ENCODE data around the gene MRPL57.
"Not testable (repeated sequence)": the region's sequence is repeated elsewhere in the genome, so short reads cannot be mapped to it uniquely, and the experiment has no call there.

Gene MRPL57

DNA sequence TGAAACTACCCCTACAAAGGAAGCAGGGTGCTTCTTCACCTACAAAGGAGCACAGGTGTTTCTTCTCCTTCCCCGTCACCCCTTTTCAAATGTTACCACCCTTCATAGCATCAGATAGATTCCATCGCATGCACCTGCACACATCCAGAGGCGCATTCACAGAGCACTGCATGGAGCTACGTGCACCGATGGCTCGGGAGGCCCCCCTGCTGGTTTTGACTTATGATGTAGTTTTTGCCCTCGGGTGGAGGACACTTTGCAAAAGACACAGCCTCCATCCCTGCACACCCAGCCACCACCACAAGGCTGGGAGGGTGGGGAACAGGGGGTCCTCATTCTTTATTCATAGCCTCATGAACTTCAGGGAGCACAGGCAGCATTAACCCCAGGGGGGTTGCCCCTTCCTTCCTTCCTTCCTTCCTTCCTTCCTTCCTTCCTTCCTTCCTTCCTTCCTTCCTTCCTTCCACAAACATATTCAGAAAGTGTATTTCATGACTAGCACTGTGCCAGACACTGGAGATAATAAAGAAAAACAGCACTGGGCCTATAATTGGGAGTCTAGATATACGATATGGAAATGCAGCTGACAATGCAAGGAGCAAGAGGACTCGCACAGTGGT is 21.3 kb downstream of the MRPL57 start:
- DNase-seq, result not testable (repeated sequence)

DNA sequence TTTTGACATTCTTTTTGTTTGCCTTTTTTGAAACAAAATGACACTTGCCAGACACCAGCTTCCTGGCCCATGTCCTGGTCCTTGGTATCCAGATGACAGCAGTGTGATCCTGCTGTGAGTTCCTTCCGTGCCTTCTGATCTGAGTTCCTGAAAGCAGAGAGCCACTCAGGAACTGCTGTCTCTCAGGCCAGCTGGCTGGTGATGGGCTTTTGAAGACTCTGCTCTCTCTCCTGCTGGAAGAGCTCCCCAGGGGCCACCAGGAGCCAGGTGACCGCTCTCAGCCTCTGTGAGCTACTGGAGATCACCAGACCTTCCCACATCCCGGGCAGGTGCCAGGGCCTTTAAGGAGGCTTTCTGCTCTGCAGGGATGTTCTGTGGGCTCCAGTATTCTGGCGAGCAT is 21.9 kb downstream of the MRPL57 start:
- DNase-seq, result not testable (repeated sequence)

DNA sequence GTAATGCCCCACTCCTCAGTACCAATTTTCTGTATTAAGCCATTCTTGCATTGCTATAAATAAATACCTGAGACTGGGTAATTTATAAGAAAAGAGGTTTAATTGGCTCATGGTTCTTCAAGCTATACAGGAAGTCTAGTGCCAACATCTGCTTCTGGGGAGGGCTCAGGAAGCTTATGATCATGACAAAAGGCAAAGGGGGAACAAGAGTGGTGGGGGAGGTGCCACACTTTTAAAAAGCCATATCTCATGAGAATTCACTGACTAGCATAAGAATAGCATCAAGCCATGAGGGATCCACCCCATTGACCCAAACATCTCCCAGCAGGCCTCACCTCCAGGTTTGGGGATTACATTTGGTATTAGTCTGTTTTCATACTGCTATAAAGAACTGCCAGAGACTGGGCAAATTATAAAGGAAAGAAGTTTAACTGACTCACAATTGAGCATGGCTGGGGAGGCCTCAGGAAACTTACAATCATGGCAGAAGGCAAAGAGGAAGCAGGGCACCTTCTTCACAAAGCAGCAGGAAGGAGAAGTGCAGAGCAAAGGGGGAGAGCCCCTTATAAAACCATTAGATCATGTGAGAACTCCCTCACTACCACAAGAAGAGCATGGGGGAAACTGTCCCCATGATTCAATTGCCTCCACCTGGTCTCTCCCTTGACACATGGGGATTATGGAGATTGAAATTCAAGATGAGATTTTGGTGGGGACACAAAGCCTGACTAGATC is 25.2 kb downstream of the MRPL57 start:
- DNase-seq, result not testable (repeated sequence)

DNA sequence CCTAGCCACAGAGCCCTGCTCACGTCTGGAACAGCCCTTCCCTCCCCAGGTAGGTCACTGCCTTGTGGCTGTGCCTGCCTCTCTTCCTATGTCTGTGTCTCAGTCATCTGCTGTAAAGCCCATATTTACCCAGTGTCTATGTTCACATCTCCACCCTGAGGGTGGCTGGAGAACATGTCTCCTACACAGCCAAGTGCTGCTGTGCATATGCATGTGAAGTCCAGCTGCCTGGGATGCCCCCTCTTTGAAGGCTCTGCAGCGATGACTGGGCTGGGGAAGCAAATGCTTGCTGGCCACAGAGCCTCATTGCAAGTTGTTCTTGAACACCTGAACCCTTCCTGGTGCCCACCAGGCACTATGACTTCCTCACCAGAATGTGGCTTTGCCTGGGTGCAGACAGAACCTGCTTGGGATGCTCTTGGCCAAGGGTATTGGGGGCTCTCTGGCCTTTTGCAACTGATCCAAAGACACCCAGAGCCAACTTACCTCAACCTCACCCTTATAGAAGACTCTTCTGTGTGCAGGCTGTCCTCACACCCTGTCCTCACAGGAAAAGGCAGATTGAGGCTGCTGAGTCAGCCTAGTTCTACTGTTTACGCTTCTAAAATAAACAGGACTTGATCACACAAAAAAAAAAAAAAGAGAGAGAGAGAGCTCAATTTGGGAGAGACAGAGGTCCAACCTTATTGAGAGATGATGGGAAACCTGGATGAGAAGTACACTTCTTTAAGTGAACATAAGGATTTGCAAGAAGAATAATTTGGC is 26.5 kb downstream of the MRPL57 start:
- no peak for DNase-seq

DNA sequence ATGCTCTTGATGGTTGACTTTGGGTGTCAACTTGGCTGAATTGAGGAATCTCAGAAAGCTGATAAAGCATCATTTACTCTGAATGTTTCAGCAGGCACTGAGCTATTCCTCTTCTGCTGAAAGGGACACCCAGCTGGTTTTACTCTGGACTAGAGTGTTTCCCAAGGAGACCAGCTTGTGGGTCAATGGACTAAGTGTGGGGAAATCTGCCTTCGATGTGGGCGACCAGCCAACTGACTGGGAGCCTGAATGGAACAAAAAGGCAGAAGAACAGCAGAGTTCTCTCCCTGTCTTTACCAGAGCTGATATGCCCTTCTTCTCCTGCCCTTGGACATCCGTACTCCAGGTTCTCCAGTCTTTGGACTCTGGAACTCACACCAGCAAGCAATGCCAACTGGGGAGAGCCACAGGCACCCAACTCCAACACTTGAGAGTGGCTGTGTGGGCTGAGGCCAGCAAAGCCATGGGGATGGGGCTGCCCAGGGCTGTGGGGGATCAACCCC is 32.2 kb downstream of the MRPL57 start:
- DNase-seq, result no peak

DNA sequence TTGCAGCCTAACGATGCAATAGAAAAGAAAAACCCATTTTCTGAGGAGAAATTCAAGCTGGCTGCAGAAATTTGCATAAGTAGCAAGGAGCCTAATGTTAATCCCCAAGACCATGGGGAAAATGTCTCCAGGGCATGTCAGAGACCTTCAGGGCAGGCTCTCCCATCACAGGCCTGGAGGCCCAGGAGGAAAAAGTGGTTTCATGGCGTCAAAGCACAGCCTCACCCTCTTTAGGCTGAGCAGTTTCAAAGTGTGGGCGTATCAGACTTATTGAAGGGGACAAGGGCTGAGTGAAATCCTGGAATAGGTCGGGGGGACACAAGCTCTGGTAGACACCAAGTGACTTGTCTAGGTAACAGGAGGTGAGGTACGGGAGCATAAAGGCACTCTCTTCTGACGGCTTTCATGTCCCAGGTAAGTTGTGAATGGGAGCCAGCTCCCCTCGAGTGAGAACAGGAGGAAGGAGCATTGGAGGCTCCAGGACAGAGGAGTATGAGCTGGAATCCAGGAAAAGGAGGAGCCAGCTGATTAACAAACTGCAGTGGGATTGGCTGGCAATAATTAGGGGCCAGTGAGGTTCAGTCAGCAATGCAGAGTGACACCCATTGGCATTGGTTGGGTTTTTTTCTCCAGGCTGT is 35.8 kb downstream of the MRPL57 start:
- no peak for DNase-seq

DNA sequence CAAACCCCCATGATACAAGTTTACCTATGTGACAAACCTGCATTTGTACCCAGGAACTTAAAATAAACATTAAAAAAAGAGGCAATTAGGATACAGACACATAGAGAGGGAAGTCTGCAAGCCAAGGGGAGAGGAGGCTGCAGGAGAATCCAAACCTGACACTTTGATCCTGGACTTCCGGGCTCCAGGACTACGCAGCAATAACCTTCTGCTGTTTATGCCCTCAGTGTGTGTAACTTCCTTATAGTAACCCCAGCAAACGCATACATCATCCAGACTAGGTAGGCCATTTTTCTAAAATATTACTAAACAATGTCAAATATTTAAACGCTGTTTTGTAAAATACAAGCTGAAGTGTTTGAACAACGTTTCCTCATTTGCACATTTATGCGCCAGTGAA is 39.0 kb downstream of the MRPL57 start:
- DNase-seq, result not testable (repeated sequence)

DNA sequence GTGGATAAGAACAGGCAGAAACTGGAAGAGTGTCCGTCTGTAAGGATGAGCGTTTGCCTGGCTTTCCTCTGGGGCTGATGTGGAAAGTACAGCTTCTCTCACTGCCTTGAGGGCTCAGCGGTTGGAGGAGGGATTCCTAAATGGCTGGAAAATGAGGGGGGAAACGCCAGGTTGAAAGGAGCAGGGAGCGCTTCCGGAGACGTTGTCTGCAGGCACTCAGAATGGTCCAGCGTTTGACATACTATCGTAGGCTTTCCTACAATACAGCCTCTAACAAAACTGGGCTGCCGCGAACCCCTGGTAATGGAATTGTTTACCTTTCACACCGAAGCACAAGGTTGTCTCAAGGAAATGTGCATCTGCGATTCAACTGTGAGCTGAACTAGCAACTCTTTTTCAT is 39.9 kb downstream of the MRPL57 start:
- DNase-seq, result no peak

DNA sequence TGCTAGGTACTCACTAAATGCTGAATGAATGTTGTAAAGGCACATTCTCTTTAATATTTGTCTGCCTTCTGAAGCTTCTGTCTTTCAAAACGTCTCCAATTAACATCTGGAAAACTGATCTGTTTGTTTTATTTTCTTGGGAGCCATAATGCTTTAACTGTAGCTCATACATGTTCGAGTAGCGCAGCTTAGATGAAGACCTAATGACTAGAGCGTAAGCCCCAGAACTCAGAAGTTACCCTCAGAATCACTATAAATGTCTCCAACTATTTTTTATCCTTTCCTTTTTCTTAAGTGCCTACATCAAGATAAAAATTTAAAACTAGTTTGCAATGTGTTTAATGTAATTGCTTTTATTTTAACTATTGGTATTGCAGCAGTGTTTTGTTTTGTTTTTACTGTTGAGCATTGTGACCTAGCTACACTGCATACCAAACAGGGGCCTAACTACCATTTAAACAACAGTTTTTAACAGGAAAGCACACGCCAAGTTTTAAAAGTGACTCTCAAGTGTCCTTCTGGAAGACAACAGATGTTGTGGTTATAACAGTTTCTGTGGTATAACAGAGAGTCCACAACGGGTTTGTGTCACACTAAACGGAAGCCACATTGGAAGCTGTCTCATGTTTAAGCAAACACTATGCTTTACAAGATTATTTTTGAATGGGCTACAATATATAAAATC is 42.0 kb downstream of the MRPL57 start:
- DNase-seq, result no peak

DNA sequence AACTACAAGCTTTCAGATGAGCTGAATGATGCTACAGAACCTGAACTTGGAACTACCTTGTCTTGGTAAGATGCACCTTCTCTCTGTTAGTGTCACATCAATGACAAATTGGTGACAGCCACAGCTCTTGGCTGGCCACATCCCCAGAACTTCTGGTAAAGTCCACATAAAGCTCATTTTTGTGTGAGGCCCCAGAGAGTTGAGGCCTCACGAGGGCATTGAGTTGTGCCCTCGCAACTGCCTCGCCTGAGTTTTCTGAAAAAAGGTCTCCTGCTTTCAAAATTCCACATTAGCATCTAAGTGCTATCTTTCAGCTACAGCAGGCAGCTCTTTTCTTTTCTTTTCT is 42.6 kb downstream of the MRPL57 start:
- no peak for DNase-seq

DNA sequence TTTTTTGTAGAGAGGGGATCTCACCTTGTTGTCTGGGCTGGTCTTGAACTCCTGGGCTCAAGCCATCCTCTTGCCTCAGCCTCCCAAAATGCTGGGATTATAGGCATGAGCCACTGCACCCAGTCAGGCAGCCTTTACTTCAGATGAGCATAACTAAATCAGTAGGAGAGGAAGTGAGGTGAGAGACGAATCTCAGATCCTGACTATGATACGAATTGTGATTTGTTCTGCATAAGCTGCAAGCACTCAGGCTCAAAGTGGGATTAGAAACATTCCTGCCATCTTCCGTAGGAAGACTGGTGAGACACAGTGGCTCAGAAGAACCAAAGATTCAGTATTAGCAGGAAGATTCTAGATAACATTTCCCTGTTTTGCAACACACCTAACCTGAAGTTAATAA is 43.3 kb downstream of the MRPL57 start:
- not testable (repeated sequence) for DNase-seq

DNA sequence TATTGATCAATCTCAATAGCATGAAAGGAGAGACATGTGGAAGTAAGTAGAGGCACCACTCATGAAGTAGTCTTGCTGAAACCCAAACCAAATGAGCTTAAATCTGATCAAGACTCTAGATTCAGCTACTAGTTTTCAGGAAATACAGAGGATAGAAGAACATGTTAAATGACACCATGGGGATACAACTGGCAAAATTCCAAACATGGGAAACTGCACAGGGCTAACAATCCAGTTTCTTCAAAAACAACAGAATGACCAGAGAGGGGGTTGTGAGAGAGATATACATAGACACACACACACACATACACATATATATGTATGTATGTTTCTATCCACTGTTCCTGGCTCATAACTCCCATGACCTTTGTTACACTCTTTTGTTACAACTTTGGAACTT is 44.8 kb downstream of the MRPL57 start:
- DNase-seq, result no peak

DNA sequence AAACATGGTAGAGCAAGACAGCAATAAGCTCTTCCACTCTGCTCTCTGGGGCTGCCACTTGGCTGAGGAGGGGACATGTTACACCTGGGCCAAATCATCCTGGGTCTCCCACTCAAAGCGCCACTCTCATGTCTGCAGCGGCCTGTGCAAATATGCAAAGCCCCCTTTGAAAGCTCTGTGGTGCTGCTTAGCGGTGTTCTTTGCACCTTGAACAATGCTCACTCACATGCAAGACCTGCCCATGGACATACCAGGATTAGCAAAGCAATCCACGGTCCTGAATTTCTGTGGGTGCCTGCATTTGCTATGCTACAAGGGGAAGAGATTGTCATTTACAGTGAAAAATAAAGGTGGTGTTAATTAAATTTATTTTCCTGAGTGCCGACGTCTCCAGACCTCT is 48.6 kb downstream of the MRPL57 start:
- no peak for DNase-seq

DNA sequence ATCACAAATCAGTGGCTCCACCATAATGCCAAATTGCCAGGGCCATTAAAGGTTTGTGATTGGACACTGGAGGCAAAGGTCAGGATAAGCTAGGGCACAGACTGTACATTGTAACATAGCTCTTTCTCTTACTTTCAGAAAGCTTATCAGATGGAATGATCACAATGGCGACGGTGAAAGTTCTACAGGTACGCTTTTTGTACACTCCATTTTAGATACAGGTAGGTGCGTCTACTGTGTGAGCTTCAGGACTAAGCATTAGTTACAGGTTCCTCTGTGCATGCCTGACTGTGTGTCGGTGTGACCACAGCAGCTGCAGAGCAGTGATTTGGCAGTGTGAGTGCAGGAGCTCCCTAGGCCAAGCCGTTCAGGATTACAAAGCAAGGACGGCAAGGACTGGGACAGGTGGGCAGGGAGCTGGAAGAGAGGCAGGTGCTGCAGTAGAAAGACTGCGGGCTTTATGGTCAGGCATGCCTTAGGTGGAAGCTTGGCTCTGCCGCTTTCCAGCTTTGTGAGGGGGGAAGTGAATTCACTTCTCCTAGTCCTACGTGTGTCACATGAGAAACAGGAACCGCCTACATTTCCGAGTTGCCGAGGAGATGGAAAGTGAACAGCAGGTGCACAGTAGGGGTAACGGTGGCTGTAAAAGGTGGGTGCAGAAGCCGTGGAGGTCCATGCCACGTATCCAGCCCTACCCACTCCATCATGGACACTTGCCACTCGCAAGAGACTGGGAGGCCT is 49.6 kb downstream of the MRPL57 start:
- DNase-seq, result no peak

DNA sequence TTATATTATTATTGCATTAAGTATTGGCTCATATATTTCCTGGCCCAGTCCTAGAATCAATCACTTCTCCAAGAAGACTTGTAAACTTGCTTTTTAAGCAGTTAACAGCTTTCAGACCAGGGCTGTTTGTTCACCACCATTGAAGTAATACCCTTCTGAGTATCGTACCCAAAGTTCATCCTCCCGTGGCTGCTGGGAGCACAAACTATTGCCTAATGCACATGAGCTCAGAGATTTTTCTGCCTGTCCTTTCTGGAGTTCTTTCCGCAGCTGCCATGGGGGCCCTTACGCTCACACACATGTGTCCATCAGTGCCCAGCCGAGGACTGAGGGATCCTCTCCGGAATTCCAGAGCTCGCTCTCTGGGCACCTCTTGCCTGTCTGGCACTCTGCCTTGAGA is 51.5 kb downstream of the MRPL57 start:
- no peak for DNase-seq
